PC-9 (cell line): ENCODE results near the gene TNS1. TPM values are rescaled to one million over a fixed set of nuclear protein-coding genes. Genes with fewer than 3 reads are reported as not detected.

Experiments
- BruUV-seq: library from RNA; stranded (reverse); fragments of 400-500 nt; replicated peaks from 2 replicates; lab custom pipeline; 2021; lab: Mats Ljungman, UMichigan
- CTCF ChIA-PET: fragments of 300-600 bp; sonication (Branson Sonifier 250); formaldehyde crosslinking; loops from one replicate; lab custom pipeline; 2022; ENCODE audit warnings: antibody characterized with exemption; lab: Charles Lee
- POLR2A ChIA-PET: fragments of 300-600 bp; sonication (Branson Sonifier 250); formaldehyde crosslinking; loops from one replicate; lab custom pipeline; 2022; ENCODE audit warnings: antibody characterized with exemption; ENCODE audit not compliant: unreplicated experiment; lab: Charles Lee
- DNase-seq, 2 experiments: peaks; one replicate each; pipeline versions ENCODE4 v3.0.0 to v3.0.0-alpha.2; 2015 to 2022; ENCODE audit warnings: mixed read lengths in 1 of 2
- H2AFZ ChIP-seq: fragments of 200-600 bp; sonication (generic); 2 replicates; pipeline ENCODE4 v1.8.1; 2017; ENCODE audit warnings: antibody characterized with exemption
- H3F3A ChIP-seq: fragments of 200-600 bp; sonication (generic); 2 replicates; pipeline ENCODE4 v1.8.1; 2017; ENCODE audit warnings: antibody characterized with exemption, mild to moderate bottlenecking, low read depth; ENCODE audit not compliant: insufficient read depth
- H3K27ac ChIP-seq: fragments of 200-600 bp; sonication (generic); 2 replicates; pipeline ENCODE4 v1.6.1; 2016; ENCODE audit warnings: mixed run types
- H3K27me3 ChIP-seq: fragments of 200-600 bp; sonication (generic); 2 replicates; pipeline ENCODE4 v1.6.1; 2016; ENCODE audit warnings: low read depth, mixed run types; ENCODE audit not compliant: insufficient read depth
- H3K36me3 ChIP-seq: fragments of 200-600 bp; sonication (generic); 2 replicates; pipeline ENCODE4 v1.6.1; 2016; ENCODE audit warnings: low read depth, mixed run types
- H3K4me1 ChIP-seq: fragments of 200-600 bp; sonication (generic); replicated peaks from 2 replicates; pipeline ENCODE4 v1.6.1; 2016; ENCODE audit warnings: mixed run types; ENCODE audit not compliant: insufficient read depth
- H3K4me2 ChIP-seq: fragments of 200-600 bp; sonication (generic); 2 replicates; pipeline ENCODE4 v1.6.1; 2017; ENCODE audit warnings: mixed run types
- H3K4me3 ChIP-seq: fragments of 200-600 bp; sonication (generic); 2 replicates; pipeline ENCODE4 v1.6.1; 2016; ENCODE audit warnings: mixed run types
- H3K79me2 ChIP-seq: fragments of 200-600 bp; sonication (generic); 2 replicates; pipeline ENCODE4 v1.6.1; 2017; ENCODE audit warnings: low read depth, mixed run types
- H3K9me2 ChIP-seq: fragments of 200-600 bp; sonication (generic); 2 replicates; pipeline ENCODE4 v1.8.1; 2017; ENCODE audit warnings: mild to moderate bottlenecking; ENCODE audit not compliant: insufficient read depth
- H3K9me3 ChIP-seq: fragments of 200-600 bp; sonication (generic); 2 replicates; pipeline ENCODE4 v1.8.1; 2016; ENCODE audit warnings: low read depth; ENCODE audit not compliant: insufficient read depth
- H4K20me1 ChIP-seq: fragments of 200-600 bp; sonication (generic); 2 replicates; pipeline ENCODE4 v1.8.1; 2017; ENCODE audit not compliant: insufficient read depth
- EZH2 ChIP-seq: fragments of 200-600 bp; sonication (generic); IDR thresholded peaks from 2 replicates; pipeline ENCODE4 v1.8.0; 2017; ENCODE audit warnings: antibody characterized with exemption, low read depth
- intact Hi-C: fragments of 100-400 bp; cut with micrococcal nuclease; formaldehyde crosslinking; loops from one replicate; pipeline ENCODE4 v1.10.0; 2022; ENCODE audit not compliant: unreplicated experiment
- total RNA-seq: library from RNA; stranded (reverse); gene quantifications from 2 replicates; pipeline ENCODE4 v1.2.3, GENCODE V29; 2021
- TF ChIP-seq, protein P1 (sequence below): fragments of 200-600 bp; sonication (generic); conservative IDR thresholded peaks from 2 replicates; pipeline ENCODE4 v1.6.1; 2017; ENCODE audit warnings: mixed run types, antibody characterized with exemption, mild to moderate bottlenecking, moderate library complexity

The TNS1 gene
- total RNA-seq, 1 experiment from 2014 or later: 5.5 TPM

GRCh38 chr2:217927601-217928323 is 75.0 kb downstream of the TNS1 start:
- Histone ChIP-seq H2AFZ (no peak overlapping the region), H3K9me3 (no peaks in the 10 kb centered on the region), H4K20me1 (no peaks in the 10 kb centered on the region), H3K36me3 (no peaks in the 10 kb centered on the region), H3K4me3 (no peak overlapping the region), H3K27ac (no peak overlapping the region), H3K4me2 (no peak overlapping the region), H3F3A (no peaks in the 10 kb centered on the region), H3K9me2 (no peaks in the 10 kb centered on the region), H3K79me2 (no peaks in the 10 kb centered on the region), H3K4me1 (no peaks in the 10 kb centered on the region), H3K27me3 (no peaks in the 10 kb centered on the region)
- no peak for DNase-seq
- no TSS peak for BruUV-seq
- no peak for TF ChIP-seq EZH2
- TF ChIP-seq, protein P1, sequence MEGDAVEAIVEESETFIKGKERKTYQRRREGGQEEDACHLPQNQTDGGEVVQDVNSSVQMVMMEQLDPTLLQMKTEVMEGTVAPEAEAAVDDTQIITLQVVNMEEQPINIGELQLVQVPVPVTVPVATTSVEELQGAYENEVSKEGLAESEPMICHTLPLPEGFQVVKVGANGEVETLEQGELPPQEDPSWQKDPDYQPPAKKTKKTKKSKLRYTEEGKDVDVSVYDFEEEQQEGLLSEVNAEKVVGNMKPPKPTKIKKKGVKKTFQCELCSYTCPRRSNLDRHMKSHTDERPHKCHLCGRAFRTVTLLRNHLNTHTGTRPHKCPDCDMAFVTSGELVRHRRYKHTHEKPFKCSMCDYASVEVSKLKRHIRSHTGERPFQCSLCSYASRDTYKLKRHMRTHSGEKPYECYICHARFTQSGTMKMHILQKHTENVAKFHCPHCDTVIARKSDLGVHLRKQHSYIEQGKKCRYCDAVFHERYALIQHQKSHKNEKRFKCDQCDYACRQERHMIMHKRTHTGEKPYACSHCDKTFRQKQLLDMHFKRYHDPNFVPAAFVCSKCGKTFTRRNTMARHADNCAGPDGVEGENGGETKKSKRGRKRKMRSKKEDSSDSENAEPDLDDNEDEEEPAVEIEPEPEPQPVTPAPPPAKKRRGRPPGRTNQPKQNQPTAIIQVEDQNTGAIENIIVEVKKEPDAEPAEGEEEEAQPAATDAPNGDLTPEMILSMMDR: no peak
- CTCF ChIA-PET: no interaction called here
- POLR2A ChIA-PET: no interaction called here
- intact Hi-C loops: no loop called here

DNA sequence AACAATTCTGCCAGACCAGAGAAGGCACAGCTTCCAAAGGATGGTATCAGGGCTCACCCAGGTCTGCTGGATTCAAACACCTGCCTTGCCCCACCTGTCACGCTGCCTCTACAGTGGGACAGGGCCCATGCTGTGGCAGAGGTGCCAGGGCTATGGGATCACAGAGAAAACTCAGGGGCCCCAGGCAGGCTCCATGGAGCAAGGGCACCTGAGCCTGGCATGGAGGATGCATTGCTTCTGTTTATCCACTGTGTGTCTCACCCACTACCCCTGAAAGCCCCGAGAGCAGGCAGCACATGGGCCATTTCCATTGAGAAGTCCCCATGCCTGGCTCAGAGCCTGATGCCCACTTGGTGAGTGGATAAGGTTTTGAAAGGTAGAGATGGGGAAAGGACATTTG is 76.0 kb downstream of the TNS1 start:
- H3K4me1 ChIP-seq: no peaks in the 10 kb centered on the region

DNA sequence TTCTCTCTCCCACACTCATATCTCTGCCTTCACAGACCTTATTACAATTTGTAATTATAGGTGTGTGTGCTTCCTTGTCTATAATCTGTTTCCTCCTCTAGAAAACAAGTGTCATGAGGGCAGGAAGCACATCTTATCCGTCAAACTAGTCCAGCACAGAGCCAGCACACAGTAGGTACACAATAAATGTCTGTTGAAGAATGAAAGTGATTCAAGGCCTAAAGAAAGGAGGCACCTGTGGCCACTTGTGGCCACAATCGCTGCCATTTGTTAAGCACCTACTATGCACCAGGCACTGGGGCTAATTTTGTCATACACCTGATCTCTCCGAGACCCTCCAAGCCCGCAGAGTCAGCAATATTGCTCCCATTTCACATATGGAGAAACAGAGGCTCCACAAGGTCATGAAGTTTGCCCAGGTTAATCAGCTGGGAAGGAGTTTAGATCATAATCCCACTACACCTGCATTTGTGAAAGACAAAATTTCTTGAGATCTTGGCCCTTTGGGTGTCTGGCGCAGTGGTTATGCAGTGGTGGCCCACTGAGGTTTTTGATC is 78.4 kb downstream of the TNS1 start:
- POLR2A ChIA-PET: no interaction called here
- TF ChIP-seq EZH2: no peak
- TF ChIP-seq, protein P1: no peak
- Histone ChIP-seq H3K27ac (no peak overlapping the region), H3K36me3 (no peaks in the 10 kb centered on the region), H3K4me3 (no peak overlapping the region), H3K9me2 (no peaks in the 10 kb centered on the region), H3K4me1 (no peaks in the 10 kb centered on the region), H3K9me3 (no peaks in the 10 kb centered on the region), H2AFZ (no peak overlapping the region), H3F3A (no peaks in the 10 kb centered on the region), H3K27me3 (no peaks in the 10 kb centered on the region), H3K4me2 (no peak overlapping the region), H4K20me1 (no peaks in the 10 kb centered on the region), H3K79me2 (no peaks in the 10 kb centered on the region)
- DNase-seq: no peak
- BruUV-seq: no TSS peak
- CTCF ChIA-PET: no interaction called here
- intact Hi-C loops: no loop called here

More for the DNA sequence above, 76.0 kb downstream of the TNS1 start:
- Histone ChIP-seq H2AFZ (no peak overlapping the region), H3K4me2 (no peak overlapping the region), H3K27me3 (no peaks in the 10 kb centered on the region), H3K4me3 (no peak overlapping the region), H4K20me1 (no peaks in the 10 kb centered on the region), H3K36me3 (no peaks in the 10 kb centered on the region), H3K79me2 (no peaks in the 10 kb centered on the region), H3F3A (no peaks in the 10 kb centered on the region), H3K27ac (no peak overlapping the region), H3K9me2 (no peaks in the 10 kb centered on the region), H3K9me3 (no peaks in the 10 kb centered on the region)
- ChIA-PET POLR2A (no interaction called here), CTCF (no interaction called here)
- no peak for DNase-seq
- intact Hi-C loops: no loop called here
- TF ChIP-seq, protein P1: no peak
- no peak for TF ChIP-seq EZH2
- no TSS peak for BruUV-seq
